Hepatocyte (in vitro differentiated cells): Measurements from ENCODE around the gene SOS1. TPM values are rescaled to one million over a fixed set of nuclear protein-coding genes. Genes with fewer than 3 reads are reported as not detected.

Experiments used
- DNase-seq: peaks from one replicate; pipeline ENCODE4 v3.0.0-alpha.2; 2016; ENCODE audit warnings: low spot score
- H2AFZ ChIP-seq: fragments of 200-600 bp; sonication (generic); 2 replicates; pipeline ENCODE4 v1.6.0; 2016; ENCODE audit warnings: antibody characterized with exemption, mild to moderate bottlenecking
- H3K27ac ChIP-seq: fragments of 200-600 bp; sonication (generic); 2 replicates; pipeline ENCODE4 v1.5.1; 2016; ENCODE audit warnings: mild to moderate bottlenecking
- H3K27me3 ChIP-seq: fragments of 200-600 bp; sonication (generic); 2 replicates; pipeline ENCODE4 v1.6.1; 2016
- H3K36me3 ChIP-seq: fragments of 200-600 bp; sonication (generic); replicated peaks from 2 replicates; pipeline ENCODE4 v1.5.1; 2016; ENCODE audit warnings: low read depth; ENCODE audit not compliant: insufficient read depth
- H3K4me1 ChIP-seq: fragments of 200-600 bp; sonication (generic); 2 replicates; pipeline ENCODE4 v1.5.1; 2016; ENCODE audit warnings: mild to moderate bottlenecking, moderate library complexity; ENCODE audit not compliant: insufficient read depth
- H3K4me2 ChIP-seq: fragments of 200-600 bp; sonication (generic); 2 replicates; pipeline ENCODE4 v1.6.0; 2016
- H3K4me3 ChIP-seq: fragments of 200-600 bp; sonication (generic); 2 replicates; pipeline ENCODE4 v1.5.1; 2016; ENCODE audit warnings: mild to moderate bottlenecking
- H3K79me2 ChIP-seq: fragments of 200-600 bp; sonication (generic); 2 replicates; pipeline ENCODE4 v1.6.0; 2017; ENCODE audit warnings: mild to moderate bottlenecking
- H3K9me2 ChIP-seq: fragments of 200-600 bp; sonication (generic); replicated peaks from 2 replicates; pipeline ENCODE4 v1.6.0; 2017; ENCODE audit warnings: mild to moderate bottlenecking; ENCODE audit not compliant: insufficient read depth
- H3K9me3 ChIP-seq: fragments of 200-600 bp; sonication (generic); 2 replicates; pipeline ENCODE4 v1.5.1; 2016; ENCODE audit warnings: low read depth, mild to moderate bottlenecking
- H4K20me1 ChIP-seq: fragments of 200-600 bp; sonication (generic); 2 replicates; pipeline ENCODE4 v1.6.0; 2016; ENCODE audit warnings: mild to moderate bottlenecking; ENCODE audit not compliant: insufficient read depth, poor library complexity, severe bottlenecking
- CTCF ChIP-seq: fragments of 200-600 bp; sonication (generic); IDR thresholded peaks from 2 replicates; pipeline ENCODE4 v1.5.1; 2016; ENCODE audit warnings: antibody characterized with exemption, mild to moderate bottlenecking; ENCODE audit not compliant: poor library complexity
- EZH2 ChIP-seq: fragments of 200-600 bp; sonication (generic); IDR thresholded peaks from 2 replicates; pipeline ENCODE4 v1.6.1; 2016; ENCODE audit warnings: antibody characterized with exemption, mild to moderate bottlenecking, borderline replicate concordance
- EZH2phosphoT487 ChIP-seq: fragments of 200-600 bp; sonication (generic); IDR thresholded peaks from one replicate; pipeline ENCODE4 v1.6.1; 2018; ENCODE audit warnings: antibody characterized with exemption, mild to moderate bottlenecking, low read depth, moderate library complexity; ENCODE audit not compliant: unreplicated experiment, severe bottlenecking
- WGBS: methylation state at CpG from one replicate; pipeline ENCODE4 v1.1.6; 2016; ENCODE audit warnings: low lambda C conversion rate; ENCODE audit errors: missing lambda C conversion rate; 5-methylcytosine and 5-hydroxymethylcytosine counted together
- polyA plus RNA-seq: library from polyadenylated mRNA; unstranded; fragments of >200 nt; fragmentation: Nextera tagmentation; extraction: Ambion mirVana; gene quantifications from 2 replicates; pipeline ENCODE4 v1.2.1, GENCODE V29; 2016
- total RNA-seq: library from RNA; depleted of rRNA; stranded (reverse); fragments of >200 nt; gene quantifications from 2 replicates; pipeline ENCODE4 v1.2.3, GENCODE V29; 2014

Gene SOS1
- total and polyA plus RNA-seq, 2 experiments from 2014 or later = 11.9 to 48.4 TPM

GRCh38 chr2:39000552-39000951 is 120.3 kb downstream of the SOS1 start:
- Histone ChIP-seq H3K4me2 (no peak overlapping the region), H4K20me1 (no peaks in the 10 kb centered on the region), H3K27ac (no peak overlapping the region), H2AFZ (no peak overlapping the region), H3K27me3 (no peaks in the 10 kb centered on the region), H3K4me3 (no peak overlapping the region), H3K9me3 (no peaks in the 10 kb centered on the region), H3K36me3 (no peaks in the 10 kb centered on the region), H3K4me1 (no peaks in the 10 kb centered on the region), H3K9me2 (no peaks in the 10 kb centered on the region), H3K79me2 (no peaks in the 10 kb centered on the region)
- WGBS = 80% methylated on average over 2 of the region's 2 CpGs
- no peak for DNase-seq
- no peak for TF ChIP-seq CTCF
- TF ChIP-seq EZH2 = no peak
- no peak for TF ChIP-seq EZH2phosphoT487

- H3K9me3 ChIP-seq = no peaks in the 10 kb centered on the region
- no peak overlapping the region for H3K27ac ChIP-seq
- 74% methylated on average over 4 of the region's 4 CpGs for WGBS
- H2AFZ ChIP-seq = no peak overlapping the region
- H3K4me1 ChIP-seq = no peaks in the 10 kb centered on the region
- H3K27me3 ChIP-seq = no peaks in the 10 kb centered on the region
- H3K79me2 ChIP-seq = no peaks in the 10 kb centered on the region
- H3K9me2 ChIP-seq = no peaks in the 10 kb centered on the region
- H3K4me2 ChIP-seq = no peak overlapping the region
- H4K20me1 ChIP-seq = no peaks in the 10 kb centered on the region
- no peak overlapping the region for H3K4me3 ChIP-seq
- TF ChIP-seq EZH2phosphoT487 (no peak), EZH2 (no peak), CTCF (no peak)
- H3K36me3 ChIP-seq = peaks cover 4% of the 10 kb centered on the region
- peak; percentile 9 for DNase-seq
Observed at GRCh38 chr2:38997781-38998180, 123.1 kb downstream of the SOS1 start.

GRCh38 chr2:38991899-38992298 is 129.0 kb downstream of the SOS1 start:
- Histone ChIP-seq H2AFZ (no peak overlapping the region), H3K4me2 (no peak overlapping the region), H3K79me2 (no peaks in the 10 kb centered on the region), H3K27ac (no peak overlapping the region), H3K9me2 (no peaks in the 10 kb centered on the region), H3K4me3 (no peak overlapping the region), H3K27me3 (no peaks in the 10 kb centered on the region), H3K36me3 (peaks cover 4% of the 10 kb centered on the region), H3K4me1 (no peaks in the 10 kb centered on the region), H3K9me3 (no peaks in the 10 kb centered on the region), H4K20me1 (no peaks in the 10 kb centered on the region)
- TF ChIP-seq EZH2phosphoT487 (no peak), CTCF (no peak), EZH2 (no peak)
- 90% methylated on average over 2 of the region's 2 CpGs for WGBS
- DNase-seq = no peak

GRCh38 chr2:38988716-38989115 is 132.1 kb downstream of the SOS1 start:
- H3K4me1 ChIP-seq = no peaks in the 10 kb centered on the region
- 97% methylated on average over 1 of the region's 1 CpG for WGBS
- H3K27me3 ChIP-seq = no peaks in the 10 kb centered on the region
- no peaks in the 10 kb centered on the region for H3K9me2 ChIP-seq
- H3K4me3 ChIP-seq = no peak overlapping the region
- no peak overlapping the region for H2AFZ ChIP-seq
- TF ChIP-seq EZH2 (no peak), CTCF (no peak), EZH2phosphoT487 (no peak)
- no peak for DNase-seq
- no peaks in the 10 kb centered on the region for H4K20me1 ChIP-seq
- H3K36me3 ChIP-seq = no peaks in the 10 kb centered on the region
- no peak overlapping the region for H3K4me2 ChIP-seq
- no peak overlapping the region for H3K27ac ChIP-seq
- H3K9me3 ChIP-seq = no peaks in the 10 kb centered on the region
- H3K79me2 ChIP-seq = no peaks in the 10 kb centered on the region
